Stimulated activated CD8-positive, alpha-beta memory T cell treated with anti-CD3 and anti-CD28 coated beads, Interleukin-15, amount 100 ng/mL, for 48 hours (primary cell): ENCODE results near the gene L3MBTL1.
A peak's percentile ranks its signal among the peaks of the same experiment; 100 is the strongest.
"Not testable (repeated sequence)": the region's sequence is repeated elsewhere in the genome, so short reads cannot be mapped to it uniquely, and the experiment has no call there.

Experiments used
- DNase-seq, 2 donors: peaks; one replicate each; pipeline ENCODE4 v3.0.0-alpha.2; 2020; ENCODE audit warnings: low read depth in 2 of 2

Gene L3MBTL1

GRCh38 chr20:43507150-43508080 lies at the start of gene L3MBTL1:
L3MBTL1 (plus strand) TSS chr20:43507697; CDS start chr20:43513504, 5,807 bp downstream.
- DNase-seq: peak in 1 of 2 donors; percentile 2

GRCh38 chr20:43458422-43458924 lies 49.0 kb upstream of the L3MBTL1 start:
- DNase-seq: peak in 1 of 2 donors; percentile 5

- DNase-seq: no peak
Observed at GRCh38 chr20:43459022-43459942, 48.2 kb upstream of the L3MBTL1 start.

GRCh38 chr20:43460172-43460829 lies 47.2 kb upstream of the L3MBTL1 start:
- no peak for DNase-seq

GRCh38 chr20:43460830-43461200 lies 46.7 kb upstream of the L3MBTL1 start:
- no peak for DNase-seq

- no peak for DNase-seq
Observed at GRCh38 chr20:43461894-43462659, 45.4 kb upstream of the L3MBTL1 start.

- no peak for DNase-seq
Observed at GRCh38 chr20:43462660-43463526, 44.6 kb upstream of the L3MBTL1 start.

- DNase-seq: no peak
Observed at GRCh38 chr20:43463527-43464218, 43.8 kb upstream of the L3MBTL1 start.

GRCh38 chr20:43464219-43464790 lies 43.2 kb upstream of the L3MBTL1 start:
- DNase-seq: no peak

GRCh38 chr20:43465625-43465943 lies 41.9 kb upstream of the L3MBTL1 start:
- no peak for DNase-seq

GRCh38 chr20:43467589-43467988 lies 39.9 kb upstream of the L3MBTL1 start:
- DNase-seq: no peak

- DNase-seq: no peak
Observed at GRCh38 chr20:43472671-43473380, 34.7 kb upstream of the L3MBTL1 start.

GRCh38 chr20:43473381-43473704 lies 34.2 kb upstream of the L3MBTL1 start:
- no peak for DNase-seq

GRCh38 chr20:43477193-43477592 lies 30.3 kb upstream of the L3MBTL1 start:
- no peak for DNase-seq

GRCh38 chr20:43477619-43478018 lies 29.9 kb upstream of the L3MBTL1 start:
- no peak for DNase-seq

GRCh38 chr20:43490038-43490437 lies 17.5 kb upstream of the L3MBTL1 start:
- DNase-seq: no peak

GRCh38 chr20:43492101-43492500 lies 15.4 kb upstream of the L3MBTL1 start:
- DNase-seq: no peak

GRCh38 chr20:43495388-43495787 lies 12.1 kb upstream of the L3MBTL1 start:
- DNase-seq: no peak

GRCh38 chr20:43502021-43502420 lies 5.5 kb upstream of the L3MBTL1 start:
- not testable (repeated sequence) for DNase-seq
